ENCODE measurements around the gene PRXL2B.

- TF ChIP-seq CTCF (IDR thresholded peaks at IDR 0.05): no peak
- no peak for TF ChIP-seq EZH2 (IDR thresholded peaks at IDR 0.05)
Measured at GRCh38 chr1:2624735-2625300, 38.2 kb downstream of the PRXL2B start.

Measured in neural progenitor cell (in vitro differentiated cells).